CD14-positive monocyte (primary cell): ENCODE results near the gene EYS. TPM values are rescaled to one million over a fixed set of nuclear protein-coding genes. Genes with fewer than 3 reads are reported as not detected.

Experiments used
- DNase-seq, 3 donors: peaks; one replicate each; pipeline ENCODE4 v3.0.0-alpha.2; 2011 to 2022
- H2AFZ ChIP-seq: 2 replicates; pipeline ENCODE4 v1.6.0; 2012; ENCODE audit warnings: mild to moderate bottlenecking, low read depth, low read length, inconsistent platforms; ENCODE audit not compliant: insufficient read depth, poor library complexity, severe bottlenecking
- H3K27ac ChIP-seq, 2 donors: 1 replicate in 1 of 2; 2 replicates in 1 of 2; pipeline ENCODE4 v1.5.1; 2012 to 2013; ENCODE audit warnings: low read length in 2 of 2, control low read depth in 1 of 2, inconsistent platforms in 1 of 2, low read depth in 1 of 2, mild to moderate bottlenecking in 1 of 2
- H3K27me3 ChIP-seq, 2 donors: one replicate each; pipeline versions ENCODE4 v1.6.0 to v1.6.1; 2011 to 2013; ENCODE audit warnings: low read length in 2 of 2; ENCODE audit not compliant: control insufficient read depth in 2 of 2, insufficient read depth in 2 of 2
- H3K36me3 ChIP-seq, 2 donors: replicated peaks in 1 of 2; 1 replicate in 1 of 2; 2 replicates in 1 of 2; pipeline versions ENCODE4 v1.5.1 to v1.6.1; 2012 to 2013; ENCODE audit warnings: low read length in 2 of 2, control low read depth in 1 of 2, inconsistent platforms in 1 of 2, mild to moderate bottlenecking in 1 of 2; ENCODE audit not compliant: insufficient read depth in 2 of 2, control insufficient read depth in 1 of 2
- H3K4me1 ChIP-seq, 2 donors: 1 replicate in 1 of 2; 2 replicates in 1 of 2; pipeline versions ENCODE4 v1.5.1 to v1.6.1; 2012 to 2013; ENCODE audit warnings: low read length in 2 of 2, control low read depth in 1 of 2, inconsistent platforms in 1 of 2, mild to moderate bottlenecking in 1 of 2, moderate library complexity in 1 of 2; ENCODE audit not compliant: insufficient read depth in 2 of 2, control insufficient read depth in 1 of 2
- H3K4me2 ChIP-seq: replicated peaks from 2 replicates; pipeline ENCODE3; 2012; ENCODE audit warnings: low read length, moderate library complexity, mild to moderate bottlenecking; ENCODE audit not compliant: poor library complexity, severe bottlenecking; ENCODE audit errors: extremely low read depth
- H3K4me3 ChIP-seq, 3 experiments: fragments of 200-600 bp in 1 of 3; sonication (generic) in 1 of 3; replicated peaks in 1 of 3; 1 replicate in 2 of 3; 2 replicates in 1 of 3; pipeline ENCODE4 v1.5.1; 2011 to 2013; ENCODE audit warnings: low read length in 3 of 3, mild to moderate bottlenecking in 3 of 3, control low read depth in 2 of 3, low read depth in 2 of 3, inconsistent platforms in 1 of 3, moderate library complexity in 1 of 3
- H3K79me2 ChIP-seq: 2 replicates; pipeline ENCODE4 v1.6.0; 2012; ENCODE audit warnings: mild to moderate bottlenecking, control low read depth, inconsistent platforms, low read length, moderate library complexity; ENCODE audit not compliant: insufficient read depth
- H3K9ac ChIP-seq: 2 replicates; pipeline ENCODE4 v1.6.0; 2017; ENCODE audit warnings: low read length, mild to moderate bottlenecking; ENCODE audit not compliant: insufficient read depth, poor library complexity, severe bottlenecking
- H3K9me3 ChIP-seq, 2 donors: replicated peaks in 1 of 2; 1 replicate in 1 of 2; 2 replicates in 1 of 2; pipeline versions ENCODE4 v1.5.1 to v1.6.1; 2012 to 2013; ENCODE audit warnings: low read length in 2 of 2, control low read depth in 1 of 2; ENCODE audit not compliant: control insufficient read depth in 1 of 2, insufficient read depth in 1 of 2
- H4K20me1 ChIP-seq: 2 replicates; pipeline ENCODE4 v1.6.0; 2012; ENCODE audit warnings: mild to moderate bottlenecking, low read length, control low read depth, moderate library complexity; ENCODE audit not compliant: insufficient read depth
- H3K27ac Mint-ChIP-seq, 7 donors: one replicate each; pipeline ENCODE4 v1.8.0; 2020; ENCODE audit warnings: mild to moderate bottlenecking in 7 of 7, mixed read lengths in 7 of 7, moderate library complexity in 6 of 7, inconsistent platforms in 2 of 7
- H3K27me3 Mint-ChIP-seq, 3 donors: one replicate each; pipeline ENCODE4 v1.8.0; 2021 to 2022; ENCODE audit warnings: low read depth in 3 of 3, mild to moderate bottlenecking in 3 of 3, mixed read lengths in 3 of 3, moderate library complexity in 3 of 3, inconsistent platforms in 1 of 3
- H3K36me3 Mint-ChIP-seq, 2 donors: one replicate each; pipeline ENCODE4 v1.8.0; 2020; ENCODE audit warnings: mixed read lengths in 2 of 2, inconsistent platforms in 1 of 2, mild to moderate bottlenecking in 1 of 2
- H3K4me1 Mint-ChIP-seq: one replicate; pipeline ENCODE4 v1.8.0; 2020; ENCODE audit warnings: mild to moderate bottlenecking, mixed read lengths
- H3K4me3 Mint-ChIP-seq, 2 donors: one replicate each; pipeline ENCODE4 v1.8.0; 2020; ENCODE audit warnings: mild to moderate bottlenecking in 2 of 2, mixed read lengths in 2 of 2, moderate library complexity in 1 of 2
- H3K9me3 Mint-ChIP-seq, 7 donors: one replicate each; pipeline ENCODE4 v1.8.0; 2020 to 2022; ENCODE audit warnings: mixed read lengths in 7 of 7, mild to moderate bottlenecking in 6 of 7, moderate library complexity in 6 of 7, inconsistent platforms in 2 of 7
- CTCF ChIP-seq: fragments of 200-600 bp; IDR thresholded peaks from one replicate; pipeline ENCODE4 v1.8.0; 2022; ENCODE audit warnings: antibody characterized with exemption, mild to moderate bottlenecking
- WGBS: methylation state at CpG from one replicate; pipeline ENCODE4 v1.1.5; 2013; ENCODE audit warnings: missing lambda C conversion rate; ENCODE audit not compliant: insufficient coverage; 5-methylcytosine and 5-hydroxymethylcytosine counted together
- intact Hi-C, 2 donors: fragments of 100-400 bp; cut with micrococcal nuclease; formaldehyde crosslinking; loops; one replicate each; pipeline versions ENCODE4 v1.15.0 to v1.15.1; 2023
- polyA plus RNA-seq, 3 donors: library from polyadenylated mRNA; depleted of rRNA in 1 of 3; unstranded in 2 of 3; stranded (reverse) in 1 of 3; fragments of 300-500 nt in 2 of 3; fragments of >200 nt in 1 of 3; fragmentation: Illumina TruSeq in 2 of 3; gene quantifications; 1 replicate in 2 of 3; 2 replicates in 1 of 3; pipeline ENCODE4 v1.2.3, GENCODE V29; 2012 to 2021

Gene EYS
- polyA plus RNA-seq, 3 donors, result 0.01 to 0.03 TPM; not detected in 1

- no peak overlapping the region for H3K4me2 ChIP-seq
- WGBS, result 71% methylated on average over 3 of the region's 3 CpGs
- no peak for DNase-seq
- H3K4me1 ChIP-seq, result no peaks in the 10 kb centered on the region
- H2AFZ ChIP-seq, result no peak overlapping the region
- no peaks in the 10 kb centered on the region for H3K36me3 Mint-ChIP-seq
- H3K4me3 ChIP-seq, result no peak overlapping the region
- H3K4me1 Mint-ChIP-seq, result no peaks in the 10 kb centered on the region
- H3K27me3 ChIP-seq, result no peaks in the 10 kb centered on the region
- H4K20me1 ChIP-seq, result no peaks in the 10 kb centered on the region
- intact Hi-C loops, result no loop called here
- no peak overlapping the region for H3K27ac Mint-ChIP-seq
- no peak overlapping the region for H3K4me3 Mint-ChIP-seq
- H3K36me3 ChIP-seq, result no peaks in the 10 kb centered on the region
- no peak overlapping the region for H3K9ac ChIP-seq
- TF ChIP-seq CTCF, result no peak
- H3K9me3 ChIP-seq, result no peaks in the 10 kb centered on the region
- no peak overlapping the region for H3K27ac ChIP-seq
- peaks cover 0 to 2% (median 0%) of the 10 kb centered on the region in 7 donors for H3K9me3 Mint-ChIP-seq
- H3K79me2 ChIP-seq, result no peaks in the 10 kb centered on the region
- no peaks in the 10 kb centered on the region for H3K27me3 Mint-ChIP-seq
Measured at GRCh38 chr6:64874776-64875175, 832.2 kb downstream of the EYS start.

GRCh38 chr6:64872633-64873032, 834.4 kb downstream of the EYS start:
- H2AFZ ChIP-seq, result no peak overlapping the region
- H3K4me1 ChIP-seq, result no peaks in the 10 kb centered on the region
- H3K4me3 ChIP-seq, result no peak overlapping the region
- DNase-seq, result no peak
- no peaks in the 10 kb centered on the region for H3K9me3 ChIP-seq
- no peaks in the 10 kb centered on the region for H3K27me3 ChIP-seq
- H4K20me1 ChIP-seq, result no peaks in the 10 kb centered on the region
- no peaks in the 10 kb centered on the region for H3K79me2 ChIP-seq
- Mint-ChIP-seq H3K36me3 (no peaks in the 10 kb centered on the region), H3K27ac (no peak overlapping the region), H3K9me3 (no peaks in the 10 kb centered on the region), H3K4me1 (no peaks in the 10 kb centered on the region), H3K4me3 (no peak overlapping the region), H3K27me3 (no peaks in the 10 kb centered on the region)
- H3K27ac ChIP-seq, result no peak overlapping the region
- no peak for TF ChIP-seq CTCF
- H3K9ac ChIP-seq, result no peak overlapping the region
- no peaks in the 10 kb centered on the region for H3K36me3 ChIP-seq
- intact Hi-C loops, result no loop called here
- no peak overlapping the region for H3K4me2 ChIP-seq
